IMR-90 (cell line): ENCODE data around the gene H1-8. TPM values are rescaled to one million over a fixed set of nuclear protein-coding genes. Genes with fewer than 3 reads are reported as not detected.
"Not testable (repeated sequence)": the region's sequence is repeated elsewhere in the genome, so short reads cannot be mapped to it uniquely, and the experiment has no call there.

Experiments used
- ATAC-seq: fragments of 200-7000 bp; cut with Tn5 transposase; 2 replicates; pipeline ENCODE4 v1.9.1; 2020; ENCODE audit warnings: low read depth, mild to moderate bottlenecking, moderate library complexity
- BruUV-seq: library from RNA; stranded (reverse); fragments of 400-500 nt; replicated peaks from 2 replicates; lab custom pipeline; 2021; lab: Mats Ljungman, UMichigan
- CTCF ChIA-PET: fragments of 300-600 bp; formaldehyde crosslinking; extraction: SDS; loops from one replicate; lab custom pipeline; 2021; ENCODE audit warnings: antibody characterized with exemption; lab: Yijun Ruan, JAX
- POLR2A ChIA-PET: fragments of 300-600 bp; sonication (Branson Sonifier 250); formaldehyde crosslinking; loops from one replicate; lab custom pipeline; 2022; ENCODE audit warnings: antibody characterized with exemption; ENCODE audit not compliant: unreplicated experiment; lab: Charles Lee
- DNase-seq: peaks from one replicate; pipeline ENCODE4 v3.0.0; 2013
- H2AFZ ChIP-seq: replicated peaks from 2 replicates; pipeline ENCODE3; 2013; ENCODE audit warnings: low read length, mild to moderate bottlenecking; ENCODE audit not compliant: poor library complexity
- H2AK5ac ChIP-seq: 2 replicates; pipeline ENCODE4 v1.6.1; 2013; ENCODE audit warnings: low read depth, low read length, inconsistent platforms
- H2AK9ac ChIP-seq: replicated peaks from 2 replicates; pipeline ENCODE3; 2013; ENCODE audit warnings: mild to moderate bottlenecking, low read depth, low read length, moderate library complexity; ENCODE audit not compliant: poor library complexity
- H2BK120ac ChIP-seq: 2 replicates; pipeline ENCODE4 v1.6.1; 2013; ENCODE audit warnings: low read depth, low read length, inconsistent platforms
- H2BK15ac ChIP-seq: 3 replicates; pipeline ENCODE4 v1.6.1; 2013; ENCODE audit warnings: low read depth, low read length, inconsistent platforms
- H2BK20ac ChIP-seq: 2 replicates; pipeline ENCODE4 v1.6.1; 2013; ENCODE audit warnings: low read depth, mild to moderate bottlenecking, inconsistent platforms, low read length, moderate library complexity
- H2BK5ac ChIP-seq: 2 replicates; pipeline ENCODE4 v1.6.1; 2013; ENCODE audit warnings: mild to moderate bottlenecking, low read depth, low read length, inconsistent platforms; ENCODE audit not compliant: poor library complexity, severe bottlenecking
- H3K14ac ChIP-seq: replicated peaks from 2 replicates; pipeline ENCODE4 v1.6.1; 2013; ENCODE audit warnings: low read depth, low read length, inconsistent platforms
- H3K18ac ChIP-seq: 2 replicates; pipeline ENCODE4 v1.6.1; 2013; ENCODE audit warnings: low read depth, low read length, control low read depth
- H3K23ac ChIP-seq: 2 replicates; pipeline ENCODE4 v1.6.1; 2013; ENCODE audit warnings: low read depth, low read length, inconsistent platforms
- H3K27ac ChIP-seq: 2 replicates; pipeline ENCODE4 v1.5.1; 2013; ENCODE audit warnings: mild to moderate bottlenecking, control low read depth, low read length; ENCODE audit not compliant: insufficient read depth
- H3K27me3 ChIP-seq: 2 replicates; pipeline ENCODE4 v1.6.1; 2013; ENCODE audit warnings: low read length; ENCODE audit not compliant: control insufficient read depth, insufficient read depth
- H3K36me3 ChIP-seq: 2 replicates; pipeline ENCODE4 v1.6.1; 2013; ENCODE audit warnings: low read length, mixed read lengths; ENCODE audit not compliant: control insufficient read depth, insufficient read depth
- H3K4ac ChIP-seq: 2 replicates; pipeline ENCODE4 v1.6.1; 2013; ENCODE audit warnings: low read depth, low read length, inconsistent platforms
- H3K4me1 ChIP-seq: 2 replicates; pipeline ENCODE4 v1.6.1; 2013; ENCODE audit warnings: low read length, mixed read lengths; ENCODE audit not compliant: control insufficient read depth, insufficient read depth
- H3K4me2 ChIP-seq: 2 replicates; pipeline ENCODE4 v1.6.1; 2013; ENCODE audit warnings: low read depth, mild to moderate bottlenecking, control low read depth, low read length, moderate library complexity
- H3K4me3 ChIP-seq: 2 replicates; pipeline ENCODE4 v1.5.1; 2013; ENCODE audit warnings: low read depth, mild to moderate bottlenecking, control low read depth, low read length, moderate library complexity; ENCODE audit not compliant: insufficient read depth
- H3K56ac ChIP-seq: 2 replicates; pipeline ENCODE4 v1.6.1; 2013; ENCODE audit warnings: low read length, inconsistent platforms; ENCODE audit not compliant: insufficient read depth; ENCODE audit errors: extremely low read depth
- H3K79me1 ChIP-seq, 2 experiments: 2 replicates each; pipeline ENCODE4 v1.6.1; 2013; ENCODE audit warnings: low read length in 2 of 2, inconsistent platforms in 1 of 2, low read depth in 1 of 2
- H3K9ac ChIP-seq: 2 replicates; pipeline ENCODE4 v1.6.1; 2013; ENCODE audit warnings: low read depth, low read length, control low read depth
- H3K9me1 ChIP-seq: 2 replicates; pipeline ENCODE4 v1.6.1; 2013; ENCODE audit warnings: low read length, inconsistent platforms; ENCODE audit not compliant: insufficient read depth
- H3K9me3 ChIP-seq: 2 replicates; pipeline ENCODE4 v1.6.1; 2013; ENCODE audit warnings: low read length; ENCODE audit not compliant: control insufficient read depth, insufficient read depth
- H4K20me1 ChIP-seq: 2 replicates; pipeline ENCODE4 v1.6.1; 2013; ENCODE audit warnings: low read length, inconsistent platforms; ENCODE audit not compliant: insufficient read depth
- H4K5ac ChIP-seq: 2 replicates; pipeline ENCODE4 v1.6.1; 2013; ENCODE audit warnings: mild to moderate bottlenecking, low read depth, low read length, control low read depth
- H4K8ac ChIP-seq, 2 experiments: 2 replicates each; pipeline ENCODE4 v1.6.1; 2013; ENCODE audit warnings: low read depth in 2 of 2, low read length in 2 of 2, control low read depth in 1 of 2, inconsistent platforms in 1 of 2
- H4K91ac ChIP-seq: 2 replicates; pipeline ENCODE4 v1.6.1; 2013; ENCODE audit warnings: low read depth, low read length, inconsistent platforms; ENCODE audit not compliant: insufficient read depth
- WGBS, 2 experiments: methylation state at CpG; one replicate each; pipeline versions ENCODE4 v1.1.5 to v1.1.7; 2013; ENCODE audit warnings: missing lambda C conversion rate in 2 of 2; ENCODE audit not compliant: insufficient read length in 1 of 2; ENCODE audit errors: extremely low coverage in 2 of 2; 5-methylcytosine and 5-hydroxymethylcytosine counted together
- dilution Hi-C: fragments of 300-500 bp; cut with HindIII; formaldehyde crosslinking; loops from one replicate; pipeline ENCODE4 v1.14.3; 2018; ENCODE audit warnings: low sequenced_read_pairs; ENCODE audit not compliant: unreplicated experiment
- in situ Hi-C: fragments of 300-500 bp; cut with MboI; formaldehyde crosslinking; loops from 3 replicates; pipeline ENCODE4 v1.14.3; 2019; ENCODE audit warnings: low sequenced_read_pairs, inconsistent platforms, mixed read lengths
- intact Hi-C: fragments of 100-400 bp; cut with micrococcal nuclease; formaldehyde crosslinking; loops from 2 replicates; pipeline ENCODE4 v1.10.0; 2022
- polyA plus RNA-seq, 3 experiments: library from polyadenylated mRNA; depleted of rRNA; stranded (reverse); fragments of >200 nt; gene quantifications; 2 replicates each; pipeline ENCODE4 v1.2.3, GENCODE V29; 2012; ENCODE audit warnings: low replicate concordance in 1 of 3
- total RNA-seq: library from RNA; depleted of rRNA; stranded (reverse); fragments of >200 nt; gene quantifications from 2 replicates; pipeline ENCODE4 v1.2.3, GENCODE V29; 2012

H1-8 gene
- total and polyA plus RNA-seq, 2 of the 4 experiments (the other 2 are of a cell fraction), result not detected

DNA sequence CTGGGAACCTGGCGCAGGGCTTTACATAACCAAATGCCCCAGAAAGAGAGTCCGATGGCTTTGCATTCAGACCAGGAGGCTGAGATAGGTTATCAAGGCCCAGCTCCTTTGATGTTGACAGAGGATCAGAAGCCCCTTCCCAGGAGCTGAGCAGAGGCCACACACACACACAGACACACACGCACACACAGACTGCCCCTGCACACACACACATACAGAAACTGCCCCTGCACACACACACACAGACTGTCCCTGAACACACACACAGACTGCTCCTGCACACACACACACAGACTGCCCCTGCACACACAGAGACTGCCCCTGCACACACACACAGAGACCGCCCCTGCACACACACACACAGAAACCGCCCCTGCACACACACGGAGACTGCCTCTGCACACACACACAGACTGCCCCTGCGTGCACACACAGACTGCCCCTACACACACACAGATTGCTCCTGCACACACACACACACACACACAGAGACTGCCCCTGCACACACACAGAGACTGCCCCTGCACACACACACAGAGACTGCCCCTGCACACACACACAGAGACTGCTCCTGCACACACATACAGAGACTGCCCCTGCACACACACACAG lies 27.0 kb upstream of the H1-8 start:
- H3K4me1 ChIP-seq, H4K91ac ChIP-seq, in situ Hi-C loops, H3K23ac ChIP-seq, DNase-seq, H3K18ac ChIP-seq, intact Hi-C loops, H3K27ac ChIP-seq, H2AK9ac ChIP-seq, H2BK15ac ChIP-seq, H2AK5ac ChIP-seq, H3K4me2 ChIP-seq, BruUV-seq, H2AFZ ChIP-seq, H2BK5ac ChIP-seq, H3K14ac ChIP-seq, H3K79me1 ChIP-seq, POLR2A ChIA-PET, H3K9me1 ChIP-seq, H3K9me3 ChIP-seq, H4K5ac ChIP-seq, H3K4ac ChIP-seq, dilution Hi-C loops, H4K8ac ChIP-seq, H3K56ac ChIP-seq, CTCF ChIA-PET, H2BK120ac ChIP-seq, H3K27me3 ChIP-seq, ATAC-seq, H4K20me1 ChIP-seq, H2BK20ac ChIP-seq, H3K9ac ChIP-seq, H3K4me3 ChIP-seq: not testable (repeated sequence)
- WGBS, 2 experiments, result 100% methylated on average over 1 of the region's 7 CpGs; no CpG with 5 or more reads in 1 of the 2 experiments
- H3K36me3 ChIP-seq, result peaks cover 22% of the 10 kb centered on the region; the same call in 1 of the 2 replicates
